ENCODE data around the gene GTF2E1.

GTF2E1 gene

DNA sequence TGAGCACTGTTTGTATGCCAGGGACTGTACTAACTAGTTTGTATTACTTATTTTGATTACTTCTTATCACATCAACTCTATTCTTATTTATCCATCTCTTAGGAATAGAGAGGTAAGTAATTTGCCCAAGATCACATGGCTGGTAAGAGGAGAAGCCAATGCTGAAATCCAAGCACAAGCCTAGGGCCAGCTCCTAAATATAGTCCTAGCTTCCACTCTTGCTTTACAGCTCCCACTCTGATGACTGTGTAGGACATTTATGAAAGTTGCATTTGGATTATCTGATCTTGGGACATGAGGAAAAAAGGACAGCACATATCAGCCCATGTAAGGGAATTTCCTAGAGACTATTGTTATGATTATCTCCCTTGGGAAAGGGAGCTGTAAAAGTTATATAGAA lies 58.1 kb downstream of the GTF2E1 start:
- DNase-seq (ENCODE audit: low spot score): no peak

- no peak for DNase-seq (ENCODE audit: low spot score)
Observed at GRCh38 chr3:120801484-120801883, 58.9 kb downstream of the GTF2E1 start.

- no peak for DNase-seq (ENCODE audit: low spot score)
Observed at GRCh38 chr3:120802916-120803315, 60.4 kb downstream of the GTF2E1 start.

DNA sequence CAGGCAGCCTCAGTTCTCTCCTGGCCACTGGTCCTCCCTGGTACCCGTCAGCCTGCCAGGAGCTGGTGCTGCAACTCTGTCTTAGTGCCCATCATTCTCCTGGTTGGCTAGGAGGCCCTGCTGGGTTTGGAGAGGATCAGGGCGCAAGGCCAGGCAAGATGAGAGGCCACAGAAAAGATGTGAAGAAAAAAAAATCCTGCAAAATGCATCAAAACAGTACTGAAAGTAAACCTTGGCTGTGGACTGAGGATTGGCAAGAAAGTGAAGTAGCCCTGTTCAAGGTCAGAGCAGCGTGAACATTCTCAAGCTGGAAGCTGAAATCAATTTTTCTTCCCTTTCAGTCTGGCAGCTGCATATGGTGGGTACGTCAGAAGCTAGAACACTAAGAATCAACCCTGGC lies 74.2 kb downstream of the GTF2E1 start:
- DNase-seq (ENCODE audit: low spot score): no peak

DNA sequence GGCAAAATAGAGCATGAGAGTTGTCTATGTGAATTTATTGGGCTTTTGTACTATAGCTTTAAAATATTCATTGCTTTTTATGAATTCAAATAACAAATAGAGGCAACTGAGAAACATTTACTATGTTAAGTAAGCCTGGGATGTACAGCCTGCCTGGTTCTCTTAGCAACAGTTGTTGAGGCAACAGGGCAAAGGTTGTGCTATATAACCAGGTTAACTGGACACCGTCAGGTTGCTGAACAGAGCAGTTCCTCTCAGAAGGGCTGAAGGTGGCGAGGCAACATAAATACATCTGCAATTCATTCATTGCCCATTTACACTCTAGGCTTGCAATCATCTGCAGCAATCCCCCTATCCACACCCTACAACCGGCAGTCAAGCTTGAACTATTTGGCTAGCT lies 78.2 kb downstream of the GTF2E1 start:
- DNase-seq (ENCODE audit: low spot score): no peak

DNA sequence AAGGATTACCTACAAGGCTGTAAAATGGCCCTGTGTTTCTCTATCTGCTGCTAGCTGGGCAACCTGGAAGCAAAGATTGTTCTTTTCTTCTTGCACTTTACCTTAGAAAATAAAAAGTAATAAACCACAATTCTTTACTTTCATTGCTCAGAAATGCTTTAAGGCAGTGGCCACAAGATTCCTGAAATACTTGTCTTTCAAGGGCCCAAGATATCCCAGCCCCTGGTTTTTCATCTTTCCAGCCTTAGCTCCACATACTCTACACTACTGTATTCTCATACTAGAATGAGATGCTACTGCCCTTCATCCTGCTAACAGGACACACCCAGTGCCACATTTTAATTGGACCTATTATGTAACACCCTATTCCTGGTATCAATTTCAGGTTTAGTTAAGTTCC lies 78.9 kb downstream of the GTF2E1 start:
- DNase-seq (ENCODE audit: low spot score): no peak

GRCh38 chr3:120823156-120823555 lies 80.6 kb downstream of the GTF2E1 start:
- no peak for DNase-seq (ENCODE audit: low spot score)

DNA sequence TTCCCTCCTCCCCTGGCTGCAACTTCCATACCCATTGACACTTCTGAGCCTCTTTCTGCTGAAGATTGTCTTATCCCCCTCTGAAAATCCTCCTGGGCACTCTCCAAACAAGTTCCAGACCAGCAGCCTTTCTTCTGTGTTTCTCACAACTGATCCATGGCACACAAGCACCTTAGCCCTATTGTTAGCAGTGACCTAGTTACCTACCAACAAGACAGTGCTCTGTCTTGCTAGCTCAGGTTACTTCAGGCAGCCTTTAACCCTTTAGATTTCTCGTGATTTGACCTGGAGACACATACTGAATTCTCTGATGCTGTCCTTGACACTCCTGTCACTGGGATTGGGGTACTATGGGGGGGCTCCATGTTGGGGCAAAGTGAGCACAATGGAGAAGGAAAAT lies 82.1 kb downstream of the GTF2E1 start:
- DNase-seq (ENCODE audit: low spot score): no peak

- DNase-seq (ENCODE audit: low spot score): no peak
Observed at GRCh38 chr3:120828796-120829195, 86.3 kb downstream of the GTF2E1 start.

DNA sequence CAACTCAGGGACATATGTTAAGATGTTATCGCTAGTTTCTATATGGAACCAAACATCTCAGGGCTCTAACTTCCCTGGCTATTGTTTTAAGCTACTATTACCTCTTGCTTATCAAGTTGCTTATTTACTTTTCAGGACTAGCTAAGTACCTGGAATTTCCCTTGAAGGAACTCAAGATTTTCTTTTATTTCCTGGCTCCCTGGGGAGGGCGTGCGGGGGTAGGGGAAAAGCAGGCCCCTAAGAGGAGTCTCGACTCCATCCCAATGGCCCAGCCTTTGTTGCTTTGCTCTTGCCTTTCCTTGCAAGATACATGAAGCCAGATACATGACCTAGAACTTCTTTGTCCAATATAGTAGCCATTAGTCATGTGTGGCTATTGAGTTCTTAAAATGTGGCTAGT lies 88.5 kb downstream of the GTF2E1 start:
- DNase-seq (ENCODE audit: low spot score): no peak
